ENCODE data around the gene C15orf62.

Gene C15orf62

GRCh38 chr15:40792394-40792793 lies 22.6 kb downstream of the C15orf62 start:
- TF ChIP-seq, protein P1, sequence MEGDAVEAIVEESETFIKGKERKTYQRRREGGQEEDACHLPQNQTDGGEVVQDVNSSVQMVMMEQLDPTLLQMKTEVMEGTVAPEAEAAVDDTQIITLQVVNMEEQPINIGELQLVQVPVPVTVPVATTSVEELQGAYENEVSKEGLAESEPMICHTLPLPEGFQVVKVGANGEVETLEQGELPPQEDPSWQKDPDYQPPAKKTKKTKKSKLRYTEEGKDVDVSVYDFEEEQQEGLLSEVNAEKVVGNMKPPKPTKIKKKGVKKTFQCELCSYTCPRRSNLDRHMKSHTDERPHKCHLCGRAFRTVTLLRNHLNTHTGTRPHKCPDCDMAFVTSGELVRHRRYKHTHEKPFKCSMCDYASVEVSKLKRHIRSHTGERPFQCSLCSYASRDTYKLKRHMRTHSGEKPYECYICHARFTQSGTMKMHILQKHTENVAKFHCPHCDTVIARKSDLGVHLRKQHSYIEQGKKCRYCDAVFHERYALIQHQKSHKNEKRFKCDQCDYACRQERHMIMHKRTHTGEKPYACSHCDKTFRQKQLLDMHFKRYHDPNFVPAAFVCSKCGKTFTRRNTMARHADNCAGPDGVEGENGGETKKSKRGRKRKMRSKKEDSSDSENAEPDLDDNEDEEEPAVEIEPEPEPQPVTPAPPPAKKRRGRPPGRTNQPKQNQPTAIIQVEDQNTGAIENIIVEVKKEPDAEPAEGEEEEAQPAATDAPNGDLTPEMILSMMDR (IDR thresholded peaks at IDR 0.05; ENCODE audit: low read depth, low read length), result no peak
- H3K4me3 ChIP-seq (ENCODE audit: low read depth, low read length), result no peak overlapping the region

DNA sequence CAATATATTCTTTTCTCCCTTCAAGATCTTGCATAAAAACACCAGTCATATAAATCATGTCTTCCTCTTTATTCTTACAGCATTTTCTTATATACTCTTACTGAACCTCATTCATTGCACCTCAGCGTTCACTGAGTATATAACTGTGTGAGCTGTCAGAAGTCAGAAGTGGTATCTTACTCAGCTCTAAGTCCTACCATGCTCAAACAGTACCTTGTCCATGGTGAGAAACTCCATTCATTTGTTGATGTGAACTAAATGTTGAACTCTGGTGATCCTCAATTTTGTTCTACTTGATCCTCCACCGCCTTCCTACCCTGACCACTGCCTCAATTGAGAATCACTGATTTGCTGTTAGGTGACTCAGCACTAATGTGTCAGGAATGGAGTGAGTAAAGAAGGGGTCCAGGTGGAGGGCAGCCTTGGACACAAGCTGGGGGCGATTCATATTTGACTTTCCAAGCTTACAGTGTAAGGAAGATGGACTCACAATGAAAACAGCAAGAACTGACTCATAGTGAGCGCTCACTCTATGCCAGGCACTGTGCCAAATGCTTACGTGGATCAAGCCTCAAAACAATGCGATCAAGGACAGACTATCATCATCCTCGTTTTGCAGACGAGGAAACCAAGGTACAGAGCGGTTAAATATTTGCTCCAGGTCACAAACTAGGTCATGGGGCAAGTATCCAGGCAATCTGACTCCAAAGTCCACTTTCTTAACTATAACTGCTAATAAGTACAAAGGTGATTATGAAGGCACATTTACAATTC lies 23.6 kb downstream of the C15orf62 start:
- H3K4me3 ChIP-seq (ENCODE audit: low read depth, low read length), result 0 out of 2 replicates have a peak overlapping the region, but pooled peaks have one; percentile 18
- TF ChIP-seq, protein P1 (IDR thresholded peaks at IDR 0.05; ENCODE audit: low read depth, low read length), result no peak

DNA sequence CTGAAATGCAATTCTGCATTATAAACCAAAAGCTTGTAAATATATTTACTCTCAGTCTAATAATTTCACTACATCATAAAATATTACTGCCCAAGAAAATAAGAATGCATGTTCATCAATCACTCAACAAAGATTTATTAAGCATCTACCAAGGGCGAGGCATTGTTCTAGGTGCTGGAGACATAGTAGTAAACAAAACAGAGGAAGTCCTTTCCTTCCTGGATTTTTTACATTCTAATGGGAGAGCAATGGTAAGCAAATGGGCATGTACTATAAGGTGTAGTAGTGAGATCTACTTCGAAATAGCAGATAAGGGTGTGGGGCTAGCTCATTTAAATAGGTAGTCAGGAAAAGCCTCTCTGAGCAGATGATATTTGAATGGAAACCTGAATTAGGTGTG lies 26.3 kb downstream of the C15orf62 start:
- no peak overlapping the region for H3K4me3 ChIP-seq (ENCODE audit: low read depth, low read length)
- TF ChIP-seq, protein P1 (IDR thresholded peaks at IDR 0.05; ENCODE audit: low read depth, low read length), result no peak

- H3K4me3 ChIP-seq (ENCODE audit: low read depth, low read length), result no peak overlapping the region
- TF ChIP-seq, protein P1 (IDR thresholded peaks at IDR 0.05; ENCODE audit: low read depth, low read length), result no peak
Observed at GRCh38 chr15:40796512-40796911, 26.7 kb downstream of the C15orf62 start.

GRCh38 chr15:40799523-40799922 lies 29.7 kb downstream of the C15orf62 start:
- no peak overlapping the region for H3K4me3 ChIP-seq (ENCODE audit: low read depth, low read length)
- TF ChIP-seq, protein P1 (IDR thresholded peaks at IDR 0.05; ENCODE audit: low read depth, low read length), result no peak

GRCh38 chr15:40803076-40803475 lies 33.3 kb downstream of the C15orf62 start:
- TF ChIP-seq, protein P1 (IDR thresholded peaks at IDR 0.05; ENCODE audit: low read depth, low read length), result no peak
- H3K4me3 ChIP-seq (ENCODE audit: low read depth, low read length), result no peak overlapping the region

DNA sequence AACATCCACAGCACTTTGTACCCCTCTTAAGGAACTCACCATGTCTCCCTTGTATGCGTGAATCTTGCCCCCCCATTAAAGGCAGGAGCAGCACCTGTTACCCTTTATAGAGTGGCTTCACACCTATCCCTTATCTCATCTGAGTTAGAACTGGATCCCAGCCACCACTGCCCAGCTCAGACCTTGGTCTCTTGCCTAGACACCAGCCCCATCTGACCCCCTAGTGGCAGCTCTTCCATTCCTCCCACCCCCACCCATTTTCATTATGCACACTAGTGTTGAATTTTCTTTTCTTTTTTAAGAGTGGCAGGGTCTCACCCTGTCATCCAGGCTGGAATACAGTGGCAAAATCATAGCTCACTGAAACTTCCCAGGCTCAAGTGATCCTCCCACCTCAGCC lies 33.9 kb downstream of the C15orf62 start:
- H3K4me3 ChIP-seq (ENCODE audit: low read depth, low read length), result no peak overlapping the region
- TF ChIP-seq, protein P1 (IDR thresholded peaks at IDR 0.05; ENCODE audit: low read depth, low read length), result no peak
